HG03025 (cell line): Measurements from ENCODE around the gene ARMH1.
"Not testable (repeated sequence)": the region's sequence is repeated elsewhere in the genome, so short reads cannot be mapped to it uniquely, and the experiment has no call there.

ENCODE experiments used
- ATAC-seq: cut with Tn5 transposase; IDR thresholded peaks from one replicate; pipeline ENCODE4 v1.9.1; 2021; ENCODE audit warnings: mild to moderate bottlenecking, moderate library complexity; ENCODE audit not compliant: unreplicated experiment, low FRiP score

ARMH1 gene

GRCh38 chr1:44664730-44665370 lies 9.7 kb upstream of the ARMH1 start:
- no peak for ATAC-seq

GRCh38 chr1:44666719-44667118 lies 7.8 kb upstream of the ARMH1 start:
- not testable (repeated sequence) for ATAC-seq

GRCh38 chr1:44670751-44671640 lies 3.5 kb upstream of the ARMH1 start:
- no peak for ATAC-seq

DNA sequence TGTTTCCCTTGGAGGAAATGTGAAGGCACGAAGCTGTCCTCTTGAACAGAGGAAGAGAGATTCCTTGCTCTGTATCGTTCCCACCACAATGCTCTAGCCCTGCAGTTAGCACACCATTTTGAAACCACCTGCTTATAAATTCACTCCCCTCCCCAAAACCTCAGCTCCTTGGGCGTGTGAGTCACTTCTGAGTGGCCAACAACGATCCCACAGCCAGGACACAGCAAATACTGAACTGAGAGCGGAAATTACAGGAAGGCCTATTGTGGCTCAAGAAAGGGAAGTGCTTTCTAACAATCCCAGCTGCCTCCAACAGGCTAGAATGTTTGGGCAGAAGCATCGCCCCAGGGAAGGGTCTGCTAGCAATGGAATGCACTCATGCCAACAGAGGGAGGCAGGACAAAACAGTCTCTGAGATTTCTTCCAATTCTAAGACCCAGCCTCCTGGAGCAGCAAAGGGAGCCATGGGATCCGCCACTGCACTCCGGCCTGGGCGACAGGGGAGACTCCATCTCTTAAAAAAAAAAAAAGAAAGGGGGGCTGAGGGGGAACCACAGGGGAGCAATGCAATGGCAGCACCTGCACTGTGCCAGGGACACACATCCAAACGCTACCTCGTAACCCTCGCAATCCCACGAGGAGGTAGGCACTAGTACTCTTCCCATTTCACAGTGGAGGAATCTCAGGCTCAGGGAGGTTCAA lies 2.1 kb upstream of the ARMH1 start:
- no peak for ATAC-seq

GRCh38 chr1:44672961-44673674 lies 1.4 kb upstream of the ARMH1 start:
- no peak for ATAC-seq

GRCh38 chr1:44673675-44674112 lies 820 bp upstream of the ARMH1 start:
- peak; percentile 3 for ATAC-seq

- ATAC-seq: no peak
Measured at GRCh38 chr1:44675186-44675585, 672 bp downstream of the ARMH1 start.

DNA sequence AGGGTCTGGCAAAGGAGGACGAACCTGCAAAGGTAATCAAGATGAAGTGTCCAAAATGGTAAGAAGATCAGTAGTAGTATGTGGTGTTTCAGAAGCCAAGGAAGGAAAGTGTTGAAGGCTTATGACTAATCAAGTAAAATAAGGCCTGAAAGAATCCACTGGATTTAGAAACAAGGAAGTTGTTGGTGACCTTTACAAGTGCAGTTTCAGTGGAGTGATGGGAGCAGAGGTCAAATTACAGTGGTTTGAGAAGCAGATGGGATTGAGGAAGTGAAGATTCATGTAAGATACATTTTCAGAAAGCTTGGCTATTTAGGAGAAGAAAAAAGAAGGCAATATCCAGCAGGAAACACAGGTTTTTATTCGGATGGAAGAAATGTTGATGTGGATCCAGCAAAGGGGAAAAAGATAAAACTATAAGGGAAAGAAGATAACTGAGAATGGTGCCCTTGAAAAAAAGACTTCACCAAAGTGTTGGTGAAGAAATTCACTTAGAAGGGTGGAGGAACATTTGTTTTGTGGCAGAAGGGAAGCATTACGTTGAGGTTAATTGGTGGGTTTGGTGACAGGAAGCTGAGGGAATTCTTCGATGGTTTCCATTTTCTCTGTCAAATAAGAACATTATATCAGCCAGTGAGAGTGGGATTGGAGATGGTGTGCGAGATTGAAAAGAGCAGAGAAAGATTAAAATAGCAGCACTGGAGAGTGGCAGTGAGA lies 2.1 kb downstream of the ARMH1 start:
- no peak for ATAC-seq

- ATAC-seq: no peak
Measured at GRCh38 chr1:44677201-44677766, 2.8 kb downstream of the ARMH1 start.

DNA sequence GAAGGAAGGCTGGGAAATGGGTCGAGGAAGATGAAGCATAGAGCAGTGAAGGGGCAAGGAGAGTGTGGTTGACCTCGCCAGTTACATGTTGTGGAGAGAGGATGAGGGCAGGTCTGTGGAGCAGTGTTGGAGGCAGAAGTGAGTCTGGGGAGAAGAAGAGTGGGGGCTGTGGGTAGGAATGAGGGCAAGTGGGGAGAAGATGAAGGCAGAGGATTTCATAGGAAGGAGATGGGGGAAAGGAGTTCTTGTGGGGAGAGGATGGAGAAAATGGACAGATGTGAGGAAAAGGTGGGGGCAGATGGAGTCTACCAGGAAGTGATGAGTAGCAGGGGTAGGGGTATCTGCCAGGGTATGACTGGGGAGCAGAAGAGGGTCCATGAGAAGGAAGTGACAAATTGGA lies 3.6 kb downstream of the ARMH1 start:
- no peak for ATAC-seq

GRCh38 chr1:44678626-44679025 lies 4.1 kb downstream of the ARMH1 start:
- ATAC-seq: no peak

DNA sequence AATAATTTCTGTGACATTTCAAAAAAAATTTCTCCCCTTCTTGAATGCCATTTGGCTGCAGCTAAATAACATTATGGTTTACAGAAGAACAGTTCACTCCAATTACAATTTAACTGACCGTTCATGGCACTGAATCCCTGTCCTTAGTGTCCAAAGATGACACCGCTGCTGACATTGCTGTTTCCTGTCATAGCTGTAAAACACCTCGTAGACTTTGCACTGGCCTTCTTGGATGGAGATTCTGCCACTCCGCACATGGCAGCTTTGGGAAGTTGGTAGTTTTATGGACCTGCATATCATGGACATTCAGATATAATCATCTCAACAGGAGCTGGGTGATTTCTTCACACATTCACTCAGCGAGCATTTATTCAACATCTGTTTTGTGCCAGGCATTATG lies 5.0 kb downstream of the ARMH1 start:
- no peak for ATAC-seq

DNA sequence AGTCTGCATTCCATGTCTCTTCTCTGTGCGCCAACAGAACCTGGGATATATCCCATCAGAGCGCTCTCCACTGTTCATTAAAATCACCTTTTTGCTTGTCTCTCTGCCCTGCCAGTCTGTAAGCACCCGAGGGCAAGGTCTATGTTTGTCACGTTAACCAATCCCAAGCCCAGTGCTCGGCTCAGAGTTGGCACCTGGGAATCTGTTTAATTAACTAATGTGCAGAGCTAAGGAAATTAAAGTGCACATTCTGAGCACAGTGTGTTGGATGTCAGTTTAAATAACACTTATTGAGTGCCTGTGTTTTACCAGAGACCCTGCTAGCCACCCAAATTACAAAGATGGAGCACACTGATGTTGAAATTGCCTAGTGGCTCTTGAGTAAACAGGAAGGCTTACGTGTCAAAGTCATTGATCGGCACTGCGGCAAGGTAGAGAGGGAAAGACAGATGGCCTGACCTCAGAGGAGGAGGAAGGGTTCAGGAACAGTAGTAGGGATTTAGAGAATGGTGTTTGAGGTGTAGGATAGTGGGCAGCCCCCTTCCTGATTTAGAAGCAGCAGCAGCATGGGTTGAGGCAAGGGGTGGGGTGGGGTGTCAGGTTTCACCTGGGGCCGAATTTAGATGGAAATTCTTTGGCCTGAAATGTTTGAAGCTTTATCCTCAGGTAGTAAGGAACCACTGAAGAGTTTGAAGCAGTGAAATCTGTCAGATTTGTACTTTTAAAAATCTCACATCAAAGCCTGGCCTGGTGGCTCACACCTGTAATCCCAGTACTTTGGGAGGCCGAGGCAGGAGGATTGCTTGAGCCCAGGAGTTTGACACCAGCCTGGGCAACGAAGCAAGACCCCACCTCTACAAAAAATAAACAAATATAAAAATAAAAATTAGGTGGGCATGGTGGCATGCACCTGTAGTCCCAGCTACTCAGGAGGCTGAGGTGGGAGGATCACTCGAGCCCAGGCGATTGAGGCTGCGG lies 7.7 kb downstream of the ARMH1 start:
- ATAC-seq: no peak

- no peak for ATAC-seq
Measured at GRCh38 chr1:44682883-44683265, 8.4 kb downstream of the ARMH1 start.

GRCh38 chr1:44684525-44684924 lies 10.0 kb downstream of the ARMH1 start:
- no peak for ATAC-seq

DNA sequence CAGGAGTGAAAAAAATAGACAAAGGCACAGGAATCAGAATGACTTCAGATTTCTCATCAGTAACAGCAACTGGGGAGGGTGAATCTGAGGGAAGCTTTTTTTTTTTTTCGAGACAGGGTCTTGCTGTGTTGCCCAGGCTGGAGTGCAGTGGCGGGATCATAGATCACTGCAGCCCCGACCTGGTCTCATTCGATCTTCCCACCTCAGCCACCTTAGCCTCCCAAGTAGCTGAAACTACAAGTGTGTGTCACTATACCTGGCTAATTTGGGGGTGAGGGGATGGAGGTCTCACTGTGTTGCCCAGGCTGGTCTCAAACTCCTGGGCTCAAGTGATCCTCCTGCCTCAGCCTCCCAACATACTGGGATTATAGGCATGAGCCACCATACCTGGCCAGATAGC lies 10.7 kb downstream of the ARMH1 start:
- ATAC-seq: no peak

GRCh38 chr1:44685881-44686280 lies 11.4 kb downstream of the ARMH1 start:
- ATAC-seq: no peak

GRCh38 chr1:44688760-44689446 lies 14.4 kb downstream of the ARMH1 start:
- no peak for ATAC-seq
